Cerebellar nuclear complex (tissue), 1 donor: ENCODE data around the gene G6PC3.
A peak's percentile ranks its signal among the peaks of the same experiment; 100 is the strongest.
"Not testable (repeated sequence)": the region's sequence is repeated elsewhere in the genome, so short reads cannot be mapped to it uniquely, and the experiment has no call there.

Experiments used
- DNase-seq, 2 experiments: peaks; one replicate each; lab custom pipeline; 2025; lab: John Stamatoyannopoulos, UW

Gene G6PC3

DNA sequence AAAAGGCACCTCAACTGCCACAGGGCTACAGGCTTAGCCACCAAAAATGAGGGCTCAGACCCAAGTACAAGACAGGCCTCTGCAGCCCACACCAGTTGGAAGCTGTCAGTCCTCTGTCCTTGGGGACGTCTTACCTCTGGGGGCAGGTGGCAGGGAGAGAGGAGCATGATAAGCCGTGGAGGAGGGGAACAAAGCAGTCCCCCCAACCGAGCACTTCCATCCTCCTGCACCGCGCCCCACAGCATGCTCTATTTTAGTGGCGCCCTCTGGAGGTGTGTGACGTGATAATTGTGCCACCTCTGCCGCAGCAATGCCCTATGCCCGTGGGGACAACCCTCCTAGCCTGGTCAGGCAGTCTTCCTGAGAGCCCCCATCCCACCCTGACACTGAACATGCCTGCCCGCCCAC lies 13.6 kb downstream of the G6PC3 start:
- DNase-seq = no peak

- DNase-seq = no peak
Observed at GRCh38 chr17:44084921-44085320, 14.4 kb downstream of the G6PC3 start.

DNA sequence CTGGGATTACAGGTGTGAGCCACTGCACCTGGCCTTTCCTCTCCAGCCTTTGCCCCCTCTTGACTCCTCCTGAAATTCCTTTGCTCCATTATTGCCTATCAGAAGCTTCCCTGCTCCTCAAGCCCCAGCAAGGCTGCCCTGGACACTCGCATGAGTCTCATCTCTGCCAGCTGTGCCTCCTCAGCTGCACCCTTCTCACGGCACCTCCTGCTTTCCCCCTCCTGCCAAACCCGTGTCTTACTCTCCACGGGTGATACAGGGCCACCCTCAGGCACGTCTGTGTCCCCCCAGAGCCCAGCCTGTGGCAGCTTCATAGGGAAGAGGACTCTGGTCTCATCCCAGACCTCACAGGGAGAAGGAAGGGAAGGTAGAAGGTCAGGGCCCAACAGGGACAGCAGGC lies 15.4 kb downstream of the G6PC3 start:
- no peak for DNase-seq

DNA sequence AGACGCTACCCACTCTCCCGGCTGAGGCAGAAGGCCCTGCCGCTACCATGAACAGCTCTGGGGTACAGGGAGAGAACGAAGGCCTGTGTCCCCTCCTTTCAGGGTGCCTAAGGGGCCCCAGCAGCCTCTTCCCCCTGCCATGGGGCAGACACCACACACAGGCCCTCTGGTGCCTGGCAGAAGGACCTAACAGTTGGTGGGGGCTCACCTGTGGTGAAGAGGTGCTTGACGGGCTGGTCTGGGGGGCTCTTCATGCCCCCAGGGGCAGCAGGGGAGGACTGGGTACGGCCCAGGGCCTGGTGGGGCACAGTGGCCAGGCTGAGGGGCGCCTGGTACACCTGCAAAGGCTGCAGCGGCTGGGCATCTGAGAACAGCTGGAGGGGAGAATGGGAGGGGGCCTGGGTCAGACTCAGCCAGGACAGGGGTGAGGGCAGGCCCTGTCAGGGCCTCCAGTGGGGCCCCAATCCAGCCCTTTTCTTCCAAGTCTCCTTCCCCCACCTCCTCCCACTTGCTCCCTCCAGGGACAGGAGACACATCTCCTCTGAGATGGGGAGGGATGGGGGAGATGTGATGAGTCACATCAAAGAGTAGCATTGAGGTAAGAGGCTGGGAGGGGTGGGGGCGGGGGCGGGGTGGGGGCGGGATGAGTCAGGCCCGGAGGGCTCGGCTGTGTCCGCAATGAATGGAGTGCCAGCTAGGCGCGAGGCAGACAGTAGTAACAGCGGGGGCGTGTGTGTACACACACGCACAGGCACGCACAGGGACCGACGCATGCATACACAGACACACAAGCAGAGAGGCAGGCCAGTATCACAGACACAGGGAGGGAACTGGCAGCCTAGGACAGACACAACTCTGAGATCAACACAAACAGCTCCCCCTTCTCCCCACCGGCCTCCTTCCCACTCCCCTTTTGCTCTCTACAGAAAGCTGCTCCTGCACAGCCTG lies 16.1 kb downstream of the G6PC3 start:
- no peak for DNase-seq

- no peak for DNase-seq
Observed at GRCh38 chr17:44087319-44087718, 16.8 kb downstream of the G6PC3 start.

DNA sequence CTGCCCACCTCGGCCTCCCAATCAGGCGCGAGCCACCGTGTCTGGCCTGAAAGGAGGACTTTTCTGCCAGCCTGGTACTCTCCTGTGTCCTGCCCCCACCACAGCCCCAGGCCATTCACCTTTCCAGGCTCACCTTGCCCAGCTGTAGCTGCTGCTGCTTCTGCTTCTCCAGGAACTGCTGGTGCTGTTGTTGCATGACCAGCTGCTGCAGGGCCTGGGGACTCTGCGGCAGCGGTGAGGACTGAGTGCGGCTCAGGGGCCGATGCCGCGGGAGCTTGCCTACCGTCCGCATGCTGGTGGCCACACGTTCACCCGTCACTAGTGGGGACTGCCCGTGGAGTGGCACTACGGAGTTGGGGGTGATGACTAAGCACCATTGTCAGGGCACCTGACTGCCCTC lies 17.7 kb downstream of the G6PC3 start:
- DNase-seq = no peak

DNA sequence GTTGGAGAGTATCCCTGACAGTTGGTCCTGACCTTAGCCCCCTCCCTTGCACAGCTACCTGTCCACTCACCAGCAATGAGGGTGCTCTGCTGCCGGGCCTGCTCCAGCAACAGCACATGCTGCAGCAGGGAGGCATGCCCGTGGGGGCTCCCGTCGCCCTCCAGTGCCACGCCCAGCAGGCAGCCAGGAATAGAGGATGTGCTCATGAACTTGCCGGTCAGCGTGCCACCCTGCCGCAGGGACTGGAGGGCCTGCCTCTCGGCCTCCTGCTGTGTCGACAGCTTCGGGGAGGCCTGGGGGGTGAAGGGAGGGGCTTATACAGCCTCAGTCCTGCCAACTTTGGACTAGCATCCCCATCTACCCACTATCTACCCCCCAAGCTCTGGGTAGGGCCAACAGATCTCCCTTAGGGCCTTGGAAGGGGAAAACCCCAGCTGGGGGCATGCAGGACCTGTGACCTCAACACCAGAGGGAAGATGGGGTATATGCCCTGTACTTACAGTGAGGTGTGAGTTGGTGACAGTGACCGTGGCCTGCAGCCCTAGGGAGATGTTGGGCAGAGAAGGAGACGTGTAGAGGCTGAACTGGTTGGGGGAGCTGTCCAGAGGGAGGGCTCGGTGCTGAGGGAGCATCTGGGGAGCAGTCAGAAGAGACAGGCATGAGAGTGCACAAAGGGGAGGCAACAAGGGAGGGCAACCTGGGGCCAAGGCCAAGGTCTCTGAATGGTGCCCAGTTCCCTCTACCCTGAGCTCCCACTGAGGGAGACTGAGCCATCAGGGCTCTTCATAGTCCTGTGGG lies 20.9 kb downstream of the G6PC3 start:
- DNase-seq = no peak

DNA sequence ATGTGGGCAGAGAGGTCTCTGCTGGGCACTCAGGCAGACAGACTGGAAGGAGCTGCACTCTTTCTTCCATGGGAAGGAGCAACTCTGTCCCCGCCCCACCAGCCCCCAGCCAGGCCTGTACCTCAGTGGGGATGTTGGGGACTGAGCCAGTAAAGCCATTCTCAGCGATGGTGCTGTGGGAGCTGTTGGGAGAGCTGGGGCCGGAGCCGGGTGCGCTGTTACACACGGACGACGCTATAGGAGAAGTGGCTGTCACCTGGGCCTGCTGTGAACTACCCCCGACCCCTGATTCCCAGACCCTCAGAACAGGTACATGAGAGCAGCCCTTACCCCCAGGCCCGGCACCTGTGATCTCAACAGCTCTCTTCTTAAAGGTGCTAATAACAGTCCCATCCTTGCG lies 21.5 kb downstream of the G6PC3 start:
- DNase-seq = no peak

- DNase-seq = no peak
Observed at GRCh38 chr17:44093231-44093900, 22.8 kb downstream of the G6PC3 start.

- no peak for DNase-seq
Observed at GRCh38 chr17:44094701-44095387, 24.3 kb downstream of the G6PC3 start.

DNA sequence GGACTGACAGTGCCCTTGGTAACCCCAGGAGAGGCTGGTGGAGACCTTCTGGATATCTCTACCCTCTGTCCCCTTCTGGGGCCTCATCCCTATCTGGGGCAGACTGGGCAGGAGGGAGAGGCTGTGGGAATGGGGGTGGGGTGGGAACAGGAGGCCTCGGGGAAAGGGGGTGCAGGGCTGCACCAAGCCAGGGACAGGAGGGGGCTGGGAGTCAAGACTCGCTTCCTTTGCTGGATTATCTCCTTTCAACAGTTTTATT lies 24.8 kb downstream of the G6PC3 start:
- DNase-seq = no peak

- no peak for DNase-seq
Observed at GRCh38 chr17:44095647-44096496, 25.3 kb downstream of the G6PC3 start.

DNA sequence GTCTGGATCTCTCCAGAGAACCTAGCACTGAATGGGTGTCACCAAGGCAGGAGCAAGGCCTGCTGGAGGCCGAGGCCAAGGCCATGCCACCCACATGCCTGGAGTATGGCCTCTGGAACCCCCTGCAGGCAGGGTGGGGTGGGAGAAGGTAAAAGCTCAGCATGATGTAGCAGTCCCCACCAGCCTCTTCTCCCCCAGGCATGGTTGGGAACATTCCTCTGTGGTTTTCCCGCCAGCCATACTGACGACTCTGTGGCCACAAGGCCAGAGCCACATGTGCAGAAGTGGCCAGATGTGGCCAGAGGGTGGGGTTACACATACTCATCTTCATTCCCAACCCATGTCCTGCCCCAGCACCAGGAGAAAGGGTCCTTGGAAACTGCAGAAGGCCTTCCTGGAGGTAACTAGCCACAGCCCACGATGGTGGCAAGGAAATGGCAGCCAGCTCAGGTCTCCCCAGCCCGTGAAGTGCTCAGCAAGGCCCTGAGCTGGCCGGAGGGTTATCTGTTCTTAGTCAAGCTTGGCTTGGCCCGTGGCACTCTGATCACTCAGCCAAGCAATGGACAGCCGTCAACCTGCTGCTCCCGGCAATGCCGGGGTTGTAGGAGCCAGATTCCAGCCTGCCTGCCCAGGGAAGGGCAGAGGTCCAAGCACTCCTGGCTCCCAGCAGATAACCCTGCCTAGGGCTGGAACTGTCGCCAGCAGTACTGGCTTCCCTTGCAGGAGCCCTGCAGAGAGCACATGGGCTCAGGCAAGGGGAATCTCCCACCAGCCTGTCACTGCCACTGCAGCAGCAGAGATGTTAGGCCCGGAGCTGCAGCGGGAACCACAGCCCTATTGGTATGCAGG lies 26.8 kb downstream of the G6PC3 start:
- DNase-seq = peak; percentile 80 to 86

DNA sequence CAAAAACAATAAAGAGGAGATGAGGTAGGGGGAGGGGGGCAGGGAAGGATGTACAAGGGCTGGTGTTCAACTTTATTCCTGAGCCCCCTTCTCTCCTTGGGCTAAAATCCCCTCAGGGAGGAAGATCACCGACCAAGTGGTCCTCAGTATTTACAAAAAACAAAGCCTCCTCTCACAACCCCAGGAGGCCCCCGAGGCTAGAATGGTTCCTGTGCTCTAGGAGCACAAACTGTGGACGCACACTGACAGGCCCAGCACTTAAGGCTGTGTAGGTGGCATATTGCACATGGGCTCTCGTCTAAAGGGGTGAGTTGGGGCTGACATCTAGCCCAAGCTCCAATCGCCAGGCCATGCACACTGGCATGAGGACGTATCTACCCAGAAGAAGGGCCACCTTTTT lies 31.3 kb downstream of the G6PC3 start:
- not testable (repeated sequence) for DNase-seq

DNA sequence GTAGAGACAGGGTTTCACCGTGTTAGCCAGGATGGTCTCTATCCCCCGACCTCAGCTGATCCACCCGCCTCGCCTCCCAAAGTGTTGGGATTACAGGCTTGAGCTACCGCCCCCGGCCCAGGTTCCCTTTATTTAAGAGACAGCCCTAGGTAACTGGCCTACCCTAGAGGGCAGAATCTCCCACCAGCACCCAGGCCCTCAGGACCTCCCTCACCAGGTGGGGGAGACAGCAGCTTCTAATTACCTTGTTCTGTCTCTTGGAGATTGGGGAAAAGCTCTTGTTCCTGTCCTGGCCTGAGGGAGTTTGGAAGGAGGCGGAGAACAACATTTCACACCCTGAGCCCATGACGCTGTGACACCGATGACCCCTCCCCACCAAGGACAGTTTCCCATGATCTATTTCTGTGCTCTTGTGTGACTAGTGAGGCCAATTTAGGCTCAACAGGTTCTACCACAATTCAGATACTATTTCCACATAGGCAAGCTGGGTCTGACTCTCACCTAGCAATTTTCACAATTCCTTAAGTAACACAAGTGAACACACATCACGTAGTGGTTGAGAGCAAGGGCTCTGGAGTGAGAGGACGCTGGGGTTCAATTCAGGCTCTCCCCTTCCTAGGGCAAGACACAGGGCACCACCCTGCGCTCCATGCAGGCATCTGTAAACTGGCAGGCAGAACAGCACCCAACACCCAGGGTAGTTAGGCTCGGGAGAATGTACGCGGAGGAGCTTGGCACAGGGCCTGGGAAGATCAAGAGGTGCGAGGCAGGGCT lies 32.5 kb downstream of the G6PC3 start:
- no peak for DNase-seq

DNA sequence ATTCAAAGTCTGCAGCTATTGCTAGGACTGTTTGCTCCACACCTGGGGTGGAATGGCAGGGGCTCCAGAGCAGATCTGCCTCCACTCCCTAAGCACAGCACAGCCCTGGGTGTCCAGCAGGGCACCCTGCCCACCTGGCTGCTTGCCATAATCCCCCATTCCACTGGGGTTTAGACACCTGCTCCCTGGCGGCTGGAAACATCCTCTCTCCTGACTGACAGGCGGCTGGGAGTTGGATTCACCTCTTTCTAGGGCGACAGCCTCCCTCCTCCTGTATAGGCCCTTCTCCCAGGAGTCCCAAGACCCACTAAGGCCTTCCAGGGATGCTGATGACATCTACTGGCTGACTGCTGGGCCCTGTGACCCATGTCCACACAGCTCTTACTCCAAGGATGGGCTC lies 34.9 kb downstream of the G6PC3 start:
- DNase-seq = no peak

DNA sequence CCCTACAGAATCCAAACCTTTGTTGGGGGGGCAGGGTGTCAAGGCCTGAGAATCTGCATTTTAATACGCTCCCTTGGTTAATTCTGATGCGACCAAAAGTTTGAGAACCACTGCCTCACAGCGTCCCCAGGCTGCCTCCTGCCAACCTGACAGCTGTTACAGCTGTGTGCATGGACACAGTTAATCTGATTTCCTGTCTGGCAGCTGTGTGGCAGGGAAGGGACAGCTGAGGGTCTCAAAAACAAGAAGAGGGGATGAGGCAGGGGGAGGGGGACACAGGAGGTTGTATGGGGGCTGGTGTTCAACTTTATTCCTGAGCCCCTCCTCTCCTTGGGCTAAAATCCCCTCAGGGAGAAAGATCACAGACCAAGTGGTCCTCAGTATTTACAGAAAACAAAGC lies 35.4 kb downstream of the G6PC3 start:
- no peak for DNase-seq

GRCh38 chr17:44106801-44107200 lies 36.3 kb downstream of the G6PC3 start:
- no peak for DNase-seq
